Gastroesophageal sphincter (tissue), 4 donors: ENCODE data around the gene CENPC. TPM values are rescaled to one million over a fixed set of nuclear protein-coding genes. Genes with fewer than 3 reads are reported as not detected.
"Not testable (repeated sequence)": the region's sequence is repeated elsewhere in the genome, so short reads cannot be mapped to it uniquely, and the experiment has no call there.

Experiments used
- ATAC-seq: fragments of 150-250 bp; one replicate; pipeline ENCODE4 v1.9.1; 2016; ENCODE audit warnings: mild to moderate bottlenecking, moderate library complexity
- H3K27ac ChIP-seq, 4 donors: fragments of 200-600 bp; sonication (generic) in 3 of 4; 1 replicate in 3 of 4; 2 replicates in 1 of 4; pipeline ENCODE4 v1.5.1; 2016 to 2019
- H3K27me3 ChIP-seq: fragments of 200-600 bp; sonication (generic); one replicate; pipeline ENCODE4 v1.5.1; 2019
- H3K36me3 ChIP-seq, 2 donors: fragments of 200-600 bp; sonication (generic); one replicate each; pipeline ENCODE4 v1.5.1; 2019; ENCODE audit warnings: control low read depth in 1 of 2
- H3K4me1 ChIP-seq, 3 donors: fragments of 200-600 bp; sonication (generic); 1 replicate in 2 of 3; 2 replicates in 1 of 3; pipeline ENCODE4 v1.5.1; 2016 to 2019; ENCODE audit warnings: control low read depth in 2 of 3
- H3K4me3 ChIP-seq, 2 donors: fragments of 200-600 bp; sonication (generic); one replicate each; pipeline ENCODE4 v1.5.1; 2019; ENCODE audit warnings: mild to moderate bottlenecking in 1 of 2, moderate library complexity in 1 of 2
- H3K9me3 ChIP-seq, 3 donors: fragments of 200-600 bp; sonication (generic); one replicate each; pipeline ENCODE4 v1.5.1; 2017 to 2019; ENCODE audit warnings: control low read depth in 2 of 3
- CTCF ChIP-seq, 4 experiments: fragments of 200-600 bp in 2 of 4; fragments of 450-650 bp in 2 of 4; sonication (generic) in 1 of 4; IDR thresholded peaks; one replicate each; pipeline ENCODE4 v1.5.1; 2017 to 2019; ENCODE audit warnings: antibody characterized with exemption in 4 of 4, mild to moderate bottlenecking in 2 of 4, moderate library complexity in 2 of 4
- EP300 ChIP-seq: sonication (generic); formaldehyde crosslinking; IDR thresholded peaks from one replicate; pipeline ENCODE4 v1.6.1; 2017; ENCODE audit warnings: antibody characterized with exemption, mild to moderate bottlenecking
- POLR2A ChIP-seq, 2 donors: fragments of 450-650 bp; IDR thresholded peaks; one replicate each; pipeline ENCODE4 v1.6.1; 2017; ENCODE audit warnings: antibody characterized with exemption in 2 of 2, mild to moderate bottlenecking in 2 of 2, moderate library complexity in 1 of 2
- POLR2AphosphoS5 ChIP-seq: sonication (generic); formaldehyde crosslinking; IDR thresholded peaks from one replicate; pipeline ENCODE4 v1.6.1; 2017; ENCODE audit warnings: antibody characterized with exemption
- WGBS, 2 donors: methylation state at CpG; one replicate each; pipeline ENCODE4 v1.1.5; 2018; ENCODE audit warnings: low coverage in 1 of 2; 5-methylcytosine and 5-hydroxymethylcytosine counted together
- total RNA-seq, 4 donors: library from RNA; depleted of rRNA; stranded (reverse); fragments of >200 nt; gene quantifications; one replicate each; pipeline ENCODE4 v1.1.0, GENCODE V29; 2016

CENPC gene
- total RNA-seq, 4 donors from 2014 or later, result 12.4 to 48.4 (median 20.2) TPM

- Histone ChIP-seq H3K36me3 (peaks cover 0 to 41% of the 10 kb centered on the region in 2 donors), H3K4me3 (no peak overlapping the region), H3K27me3 (no peaks in the 10 kb centered on the region), H3K9me3 (no peaks in the 10 kb centered on the region), H3K27ac (no peak overlapping the region), H3K4me1 (peaks cover 0 to 6% (median 0%) of the 10 kb centered on the region in 3 donors)
- ATAC-seq, result no peak
- 80 to 89% methylated on average over 2 to 7 of the region's 7 CpGs for WGBS, 2 donors
- TF ChIP-seq EP300 (no peak), POLR2AphosphoS5 (no peak), POLR2A (IDR thresholded peaks at IDR 0.05) (no peak), CTCF (IDR thresholded peaks at IDR 0.05) (no peak)
Observed at GRCh38 chr4:67465032-67465762, 80.1 kb downstream of the CENPC start.

- TF ChIP-seq EP300, result no peak
- no peak for TF ChIP-seq POLR2A (IDR thresholded peaks at IDR 0.05)
- no peak for TF ChIP-seq CTCF (IDR thresholded peaks at IDR 0.05)
- TF ChIP-seq POLR2AphosphoS5, result no peak
- H3K27ac ChIP-seq, result no peak overlapping the region
- no peak for ATAC-seq
- no peak overlapping the region for H3K4me3 ChIP-seq
- peaks cover 0 to 22% of the 10 kb centered on the region in 2 donors for H3K36me3 ChIP-seq
- WGBS, 2 donors, result 100% methylated on average over 1 of the region's 2 CpGs; no CpG with 5 or more reads in 1 of the 2 donors
- H3K27me3 ChIP-seq, result no peaks in the 10 kb centered on the region
- H3K4me1 ChIP-seq, result peaks cover 0 to 6% (median 0%) of the 10 kb centered on the region in 3 donors
- H3K9me3 ChIP-seq, result no peaks in the 10 kb centered on the region
Observed at GRCh38 chr4:67460574-67460973, 84.7 kb downstream of the CENPC start.

GRCh38 chr4:67459164-67459563 is 86.1 kb downstream of the CENPC start:
- Histone ChIP-seq H3K9me3 (no peaks in the 10 kb centered on the region), H3K4me1 (no peaks in the 10 kb centered on the region), H3K4me3 (no peak overlapping the region), H3K36me3 (peaks cover 0 to 25% of the 10 kb centered on the region in 2 donors), H3K27me3 (no peaks in the 10 kb centered on the region), H3K27ac (no peak overlapping the region)
- ATAC-seq, result no peak
- no peak for TF ChIP-seq EP300
- no peak for TF ChIP-seq CTCF (IDR thresholded peaks at IDR 0.05)
- no peak for TF ChIP-seq POLR2AphosphoS5
- no peak for TF ChIP-seq POLR2A (IDR thresholded peaks at IDR 0.05)
- 61% methylated on average over 2 of the region's 3 CpGs; no CpG with 5 or more reads in 1 of the 2 donors for WGBS, 2 donors

- 71 to 75% methylated on average over 4 to 5 of the region's 5 CpGs for WGBS, 2 donors
- Histone ChIP-seq H3K4me1 (no peaks in the 10 kb centered on the region), H3K36me3 (peaks cover 0 to 33% of the 10 kb centered on the region in 2 donors), H3K4me3 (no peak overlapping the region), H3K9me3 (no peaks in the 10 kb centered on the region), H3K27ac (no peak overlapping the region), H3K27me3 (no peaks in the 10 kb centered on the region)
- no peak for TF ChIP-seq POLR2A (IDR thresholded peaks at IDR 0.05)
- TF ChIP-seq POLR2AphosphoS5, result no peak
- no peak for TF ChIP-seq EP300
- no peak for TF ChIP-seq CTCF (IDR thresholded peaks at IDR 0.05)
- ATAC-seq, result no peak
Observed at GRCh38 chr4:67456577-67457196, 88.6 kb downstream of the CENPC start.

GRCh38 chr4:67452846-67453205 is 92.5 kb downstream of the CENPC start:
- 79 to 89% methylated on average over 2 of the region's 2 CpGs for WGBS, 2 donors
- not testable (repeated sequence) for H3K27me3 ChIP-seq, ATAC-seq, H3K9me3 ChIP-seq, H3K4me1 ChIP-seq, H3K27ac ChIP-seq, H3K4me3 ChIP-seq
- H3K36me3 ChIP-seq, result peaks cover 0 to 43% of the 10 kb centered on the region in 2 donors
